GM12878 (cell line): Measurements from ENCODE around the gene PATZ1. TPM values are rescaled to one million over a fixed set of nuclear protein-coding genes. Genes with fewer than 3 reads are reported as not detected.

Experiments used
- BCLAF1 ChIP-seq: fragments of 450-650 bp; IDR thresholded peaks from 2 replicates; pipeline ENCODE4 v1.6.1; 2017; ENCODE audit warnings: antibody characterized with exemption, mild to moderate bottlenecking, moderate library complexity
- BHLHE40 ChIP-seq, 2 experiments: fragments of 450-650 bp in 1 of 2; IDR thresholded peaks; 2 replicates each; pipeline ENCODE4 v1.6.1; 2011 to 2017; ENCODE audit warnings: low read depth in 2 of 2, borderline replicate concordance in 1 of 2, improper control_type of control experiment in 1 of 2, low read length in 1 of 2, mild to moderate bottlenecking in 1 of 2
- BRCA1 ChIP-seq: IDR thresholded peaks from 2 replicates; pipeline ENCODE4 v1.6.1; 2011; ENCODE audit warnings: low read depth, low read length, improper control_type of control experiment
- CHD1 ChIP-seq: IDR thresholded peaks from 2 replicates; pipeline ENCODE4 v1.6.1; 2012; ENCODE audit warnings: low read depth, low read length, improper control_type of control experiment
- EED ChIP-seq: sonication (generic); IDR thresholded peaks from 2 replicates; pipeline ENCODE4 v1.6.1; 2016; ENCODE audit warnings: antibody characterized with exemption, low read depth
- EP300 ChIP-seq, 2 experiments: fragments of 150-350 bp in 1 of 2; IDR thresholded peaks; 2 replicates each; pipeline ENCODE4 v1.6.1; 2011 to 2012; ENCODE audit warnings: low read depth in 2 of 2, low read length in 2 of 2, borderline replicate concordance in 1 of 2, improper control_type of control experiment in 1 of 2, inconsistent platforms in 1 of 2; ENCODE audit not compliant: control insufficient read depth in 1 of 2
- EZH2 ChIP-seq: IDR thresholded peaks from 2 replicates; pipeline ENCODE4 v1.6.1; 2012; ENCODE audit warnings: low read depth, mild to moderate bottlenecking, control low read depth, inconsistent platforms, low read length, borderline replicate concordance; ENCODE audit not compliant: control insufficient read depth
- HCFC1 ChIP-seq: fragments of 150-350 bp; IDR thresholded peaks from 2 replicates; pipeline ENCODE4 v1.6.1; 2014; ENCODE audit warnings: low read length
- KAT2A ChIP-seq: conservative IDR thresholded peaks from 2 replicates; pipeline ENCODE4 v1.6.1; 2011; ENCODE audit warnings: low read depth, low read length; ENCODE audit not compliant: control insufficient read depth
- LARP7 ChIP-seq: fragments of 450-650 bp; IDR thresholded peaks from 2 replicates; pipeline ENCODE4 v1.6.1; 2017; ENCODE audit warnings: mild to moderate bottlenecking
- MEF2B ChIP-seq: fragments of 450-650 bp; IDR thresholded peaks from 2 replicates; pipeline ENCODE4 v1.6.1; 2018; ENCODE audit warnings: mild to moderate bottlenecking, moderate library complexity; ENCODE audit not compliant: partially characterized antibody, poor library complexity, severe bottlenecking
- NFYB ChIP-seq: IDR thresholded peaks from 2 replicates; pipeline ENCODE4 v1.6.1; 2011; ENCODE audit warnings: low read depth, mild to moderate bottlenecking, low read length, improper control_type of control experiment, moderate library complexity; ENCODE audit not compliant: insufficient read depth
- NRF1 ChIP-seq: conservative IDR thresholded peaks from 2 replicates; pipeline ENCODE4 v1.6.1; 2011; ENCODE audit warnings: mild to moderate bottlenecking, low read depth, low read length, improper control_type of control experiment
- POLR2AphosphoS2 ChIP-seq: IDR thresholded peaks from 2 replicates; pipeline ENCODE4 v1.6.1; 2011; ENCODE audit warnings: low read depth, mild to moderate bottlenecking, low read length, improper control_type of control experiment, moderate library complexity
- PRDM15 ChIP-seq: fragments of 450-650 bp; formaldehyde crosslinking; IDR thresholded peaks from 2 replicates; pipeline ENCODE4 v1.4.0; 2020; ENCODE audit warnings: mild to moderate bottlenecking, moderate library complexity
- SMAD1 ChIP-seq: fragments of 450-650 bp; IDR thresholded peaks from 2 replicates; pipeline ENCODE4 v1.6.1; 2018; ENCODE audit warnings: mild to moderate bottlenecking, low read depth; ENCODE audit not compliant: partially characterized antibody
- SMAD5 ChIP-seq: IDR thresholded peaks from 2 replicates; pipeline ENCODE4 v1.6.1; 2016; ENCODE audit warnings: antibody characterized with exemption, low read depth
- SMARCA5 ChIP-seq: fragments of 450-650 bp; IDR thresholded peaks from 2 replicates; pipeline ENCODE4 v1.6.1; 2017; ENCODE audit warnings: mild to moderate bottlenecking
- TCF7 ChIP-seq: IDR thresholded peaks from 2 replicates; pipeline ENCODE4 v1.6.1; 2014; ENCODE audit warnings: antibody characterized with exemption, borderline replicate concordance
- polyA plus RNA-seq, 11 experiments: library from polyadenylated mRNA; depleted of rRNA in 4 of 11; unstranded in 6 of 11; stranded (reverse) in 5 of 11; fragments of >200 nt; fragmentation: Nextera tagmentation in 4 of 11; fragmentation: Illumina TruSeq in 1 of 11; extraction: Ambion mirVana in 4 of 11; extraction: Trizol in 1 of 11; gene quantifications; 1 replicate in 1 of 11; 2 replicates in 10 of 11; pipeline versions ENCODE4 v1.2.1 to v1.2.3, GENCODE V29; 2011 to 2016; ENCODE audit warnings: inconsistent platforms in 2 of 11, missing spikeins in 2 of 11, low read depth in 1 of 11
- total RNA-seq, 4 experiments: library from RNA; depleted of rRNA in 3 of 4; stranded (reverse); fragments of >200 nt in 3 of 4; fragmentation: Illumina TruSeq in 1 of 4; extraction: Trizol in 1 of 4; gene quantifications; 2 replicates each; pipeline versions ENCODE4 v1.2.1 to v1.2.3, GENCODE V29; 2013 to 2021
- TF ChIP-seq, protein P1 (sequence below): IDR thresholded peaks from 2 replicates; pipeline ENCODE4 v1.6.1; 2011; ENCODE audit warnings: low read depth, mild to moderate bottlenecking, low read length, moderate library complexity, borderline replicate concordance; ENCODE audit errors: extremely low read depth
- TF ChIP-seq, protein P2 (sequence below): IDR thresholded peaks from 2 replicates; pipeline ENCODE4 v1.6.1; 2012; ENCODE audit warnings: low read depth, low read length, improper control_type of control experiment

PATZ1 gene
- total and polyA plus RNA-seq, 10 of the 15 experiments (the other 5 are each of a cell fraction or from before 2014, with no cell fraction given), result 3.6 to 32.7 (median 13.9) TPM

DNA sequence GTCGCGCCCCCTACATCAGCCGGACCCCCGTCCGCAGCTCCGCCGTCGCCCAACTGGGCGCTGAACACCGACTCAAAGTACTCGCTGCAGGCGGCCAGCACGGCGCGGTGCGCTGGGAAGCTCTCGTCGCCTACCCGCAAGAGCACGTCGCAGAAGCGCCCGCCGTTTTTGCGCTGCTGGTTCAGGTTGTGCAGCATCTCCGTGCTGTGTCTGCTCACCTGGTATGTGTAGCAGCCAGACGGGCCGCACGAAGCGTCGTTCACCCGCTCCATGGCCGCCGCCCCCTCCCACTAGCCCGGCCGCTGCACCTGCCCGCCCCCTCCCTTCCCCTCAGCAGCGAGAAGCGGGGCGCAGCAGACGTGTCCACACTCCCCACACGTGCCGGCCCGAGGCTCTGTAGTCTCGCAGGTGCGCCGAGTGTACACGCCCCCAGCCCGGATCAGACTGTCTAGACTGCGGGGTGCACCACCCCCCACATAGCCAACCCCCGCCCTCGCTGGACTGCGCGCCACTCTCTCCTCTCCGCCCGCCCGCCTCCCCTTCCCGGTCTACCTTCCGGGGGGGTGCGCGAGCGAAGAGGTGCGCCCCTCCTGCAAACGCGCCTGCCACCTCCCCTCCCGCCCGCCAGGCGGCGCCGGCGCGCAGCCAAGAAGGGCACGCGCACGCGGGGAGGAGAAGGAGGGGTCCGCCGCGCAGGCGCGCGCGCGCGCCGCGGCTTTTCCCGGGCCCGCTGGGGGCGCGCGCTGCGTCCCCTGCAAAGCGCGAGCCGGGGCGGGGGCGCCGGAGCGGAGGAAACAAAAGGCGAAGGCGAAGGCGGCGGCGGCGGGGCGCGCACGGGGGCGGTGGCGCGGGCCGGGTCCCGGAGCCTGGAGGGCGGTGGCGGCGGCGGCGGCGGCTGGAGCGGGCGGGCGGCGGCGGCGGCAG lies 553 bp downstream of the PATZ1 start (continued):
- no peak for TF ChIP-seq BCLAF1
- TF ChIP-seq EP300 (IDR thresholded peaks at IDR 0.05; ENCODE audit: borderline replicate concordance in 1 of 2, control insufficient read depth in 1 of 2, low read depth in 2 of 2, low read length in 2 of 2), result no peak
- peak; percentile 79 to 91 for TF ChIP-seq BHLHE40 (IDR thresholded peaks at IDR 0.05; ENCODE audit: borderline replicate concordance in 1 of 2, low read depth in 2 of 2, low read length in 1 of 2)
- TF ChIP-seq, protein P1, sequence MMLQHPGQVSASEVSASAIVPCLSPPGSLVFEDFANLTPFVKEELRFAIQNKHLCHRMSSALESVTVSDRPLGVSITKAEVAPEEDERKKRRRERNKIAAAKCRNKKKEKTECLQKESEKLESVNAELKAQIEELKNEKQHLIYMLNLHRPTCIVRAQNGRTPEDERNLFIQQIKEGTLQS, result no peak
- no peak for TF ChIP-seq SMAD1
- no peak for TF ChIP-seq KAT2A
- 0 out of 2 replicates have a peak, but pooled peaks have one; percentile 25 for TF ChIP-seq BRCA1
- peak; percentile 95; the same call in 1 of the 2 replicates for TF ChIP-seq SMARCA5
- no peak for TF ChIP-seq TCF7
- no peak for TF ChIP-seq MEF2B
- no peak for TF ChIP-seq LARP7
- no peak for TF ChIP-seq POLR2AphosphoS2
- TF ChIP-seq CHD1, result no peak
- TF ChIP-seq, protein P2, sequence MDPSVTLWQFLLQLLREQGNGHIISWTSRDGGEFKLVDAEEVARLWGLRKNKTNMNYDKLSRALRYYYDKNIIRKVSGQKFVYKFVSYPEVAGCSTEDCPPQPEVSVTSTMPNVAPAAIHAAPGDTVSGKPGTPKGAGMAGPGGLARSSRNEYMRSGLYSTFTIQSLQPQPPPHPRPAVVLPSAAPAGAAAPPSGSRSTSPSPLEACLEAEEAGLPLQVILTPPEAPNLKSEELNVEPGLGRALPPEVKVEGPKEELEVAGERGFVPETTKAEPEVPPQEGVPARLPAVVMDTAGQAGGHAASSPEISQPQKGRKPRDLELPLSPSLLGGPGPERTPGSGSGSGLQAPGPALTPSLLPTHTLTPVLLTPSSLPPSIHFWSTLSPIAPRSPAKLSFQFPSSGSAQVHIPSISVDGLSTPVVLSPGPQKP, result no peak
- peak; percentile 66 for TF ChIP-seq NRF1
- no peak for TF ChIP-seq PRDM15 (CRISPR knock-in tag)
- TF ChIP-seq SMAD5, result no peak
- TF ChIP-seq EED, result no peak
- no peak for TF ChIP-seq EZH2
- TF ChIP-seq HCFC1, result peak; percentile 33; the same call in 1 of the 2 replicates
- TF ChIP-seq NFYB, result no peak
